Thyroid gland (tissue), 4 donors: ENCODE results near the gene GRK2. TPM values are rescaled to one million over a fixed set of nuclear protein-coding genes. Genes with fewer than 3 reads are reported as not detected.

Experiments used
- DNase-seq, 2 donors: peaks; one replicate each; pipeline ENCODE4 v3.0.0-alpha.2; 2019
- H3K27ac ChIP-seq, 3 donors: fragments of 200-600 bp; sonication (generic); 1 replicate in 2 of 3; 2 replicates in 1 of 3; pipeline ENCODE4 v1.5.1; 2016 to 2019; ENCODE audit warnings: mild to moderate bottlenecking in 1 of 3, moderate library complexity in 1 of 3
- H3K27me3 ChIP-seq: fragments of 200-600 bp; sonication (generic); one replicate; pipeline ENCODE4 v1.5.1; 2019
- H3K36me3 ChIP-seq, 2 donors: fragments of 200-600 bp; sonication (generic); one replicate each; pipeline ENCODE4 v1.5.1; 2016 to 2019
- H3K4me1 ChIP-seq, 2 donors: fragments of 200-600 bp; sonication (generic); one replicate each; pipeline ENCODE4 v1.5.1; 2017 to 2019
- H3K4me3 ChIP-seq, 3 donors: fragments of 200-600 bp; sonication (generic); replicated peaks in 1 of 3; 1 replicate in 2 of 3; 2 replicates in 1 of 3; pipeline ENCODE4 v1.5.1; 2016; ENCODE audit warnings: mild to moderate bottlenecking in 1 of 3
- H3K9me3 ChIP-seq: fragments of 200-600 bp; sonication (generic); one replicate; pipeline ENCODE4 v1.5.1; 2017
- POLR2A ChIP-seq, 2 donors: fragments of 450-650 bp; IDR thresholded peaks; one replicate each; pipeline ENCODE4 v1.6.1; 2017; ENCODE audit warnings: antibody characterized with exemption in 2 of 2, mild to moderate bottlenecking in 2 of 2, moderate library complexity in 1 of 2
- WGBS, 2 donors: methylation state at CpG; one replicate each; pipeline ENCODE4 v1.1.5; 2017; 5-methylcytosine and 5-hydroxymethylcytosine counted together
- intact Hi-C: fragments of 100-400 bp; cut with DNase I; formaldehyde crosslinking; loops from one replicate; pipeline ENCODE4 v1.15.1; 2023
- total RNA-seq, 4 donors: library from RNA; depleted of rRNA; stranded (reverse); fragments of >200 nt; gene quantifications; one replicate each; pipeline ENCODE4 v1.2.3, GENCODE V29; 2016
- TF ChIP-seq, protein P1 (sequence below), 6 experiments: fragments of 200-600 bp in 3 of 6; fragments of 450-650 bp in 3 of 6; sonication (generic) in 3 of 6; IDR thresholded peaks; one replicate each; pipeline ENCODE4 v1.5.1; 2016 to 2019; ENCODE audit warnings: antibody characterized with exemption in 6 of 6, mild to moderate bottlenecking in 2 of 6, inconsistent platforms in 1 of 6, moderate library complexity in 1 of 6

Gene GRK2
- total RNA-seq, 4 donors from 2014 or later: 32.8 to 55.8 (median 40.6) TPM

GRCh38 chr11:67237574-67237973 is 28.7 kb upstream of the GRK2 start:
- intact Hi-C loops: loop anchor here (10.0 kb wide), 1 partner anchor 113 kb away; no protein-coding TSS in a partner anchor
- Histone ChIP-seq H3K36me3 (no peaks in the 10 kb centered on the region), H3K27me3 (no peaks in the 10 kb centered on the region), H3K4me1 (peaks cover 30 to 34% of the 10 kb centered on the region in 2 donors), H3K27ac (peak overlapping the region in 1 of 3 donors; percentile 56), H3K9me3 (no peaks in the 10 kb centered on the region), H3K4me3 (no peak overlapping the region)
- WGBS, 2 donors: 98 to 100% methylated on average over 1 of the region's 1 CpG
- no peak for DNase-seq
- no peak for TF ChIP-seq POLR2A (IDR thresholded peaks at IDR 0.05)
- TF ChIP-seq, protein P1, sequence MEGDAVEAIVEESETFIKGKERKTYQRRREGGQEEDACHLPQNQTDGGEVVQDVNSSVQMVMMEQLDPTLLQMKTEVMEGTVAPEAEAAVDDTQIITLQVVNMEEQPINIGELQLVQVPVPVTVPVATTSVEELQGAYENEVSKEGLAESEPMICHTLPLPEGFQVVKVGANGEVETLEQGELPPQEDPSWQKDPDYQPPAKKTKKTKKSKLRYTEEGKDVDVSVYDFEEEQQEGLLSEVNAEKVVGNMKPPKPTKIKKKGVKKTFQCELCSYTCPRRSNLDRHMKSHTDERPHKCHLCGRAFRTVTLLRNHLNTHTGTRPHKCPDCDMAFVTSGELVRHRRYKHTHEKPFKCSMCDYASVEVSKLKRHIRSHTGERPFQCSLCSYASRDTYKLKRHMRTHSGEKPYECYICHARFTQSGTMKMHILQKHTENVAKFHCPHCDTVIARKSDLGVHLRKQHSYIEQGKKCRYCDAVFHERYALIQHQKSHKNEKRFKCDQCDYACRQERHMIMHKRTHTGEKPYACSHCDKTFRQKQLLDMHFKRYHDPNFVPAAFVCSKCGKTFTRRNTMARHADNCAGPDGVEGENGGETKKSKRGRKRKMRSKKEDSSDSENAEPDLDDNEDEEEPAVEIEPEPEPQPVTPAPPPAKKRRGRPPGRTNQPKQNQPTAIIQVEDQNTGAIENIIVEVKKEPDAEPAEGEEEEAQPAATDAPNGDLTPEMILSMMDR (IDR thresholded peaks at IDR 0.05): no peak

GRCh38 chr11:67238894-67239782 is 27.1 kb upstream of the GRK2 start:
- H3K9me3 ChIP-seq: no peaks in the 10 kb centered on the region
- no peaks in the 10 kb centered on the region for H3K27me3 ChIP-seq
- intact Hi-C loops: loop anchor here (10.0 kb wide), 1 partner anchor 114 kb away; no protein-coding TSS in a partner anchor
- peak in 1 of 2 donors; percentile 14 for DNase-seq
- 5 to 6% methylated on average over 10 of the region's 10 CpGs for WGBS, 2 donors
- peaks cover 0 to 6% of the 10 kb centered on the region in 2 donors for H3K36me3 ChIP-seq
- H3K27ac ChIP-seq: peak overlapping the region; percentile 6 to 56 (median 55)
- H3K4me1 ChIP-seq: peaks cover 37 to 46% of the 10 kb centered on the region in 2 donors
- H3K4me3 ChIP-seq: peak overlapping the region in 1 of 3 donors; percentile 57
- TF ChIP-seq, protein P1 (IDR thresholded peaks at IDR 0.05): no peak
- no peak for TF ChIP-seq POLR2A (IDR thresholded peaks at IDR 0.05)

GRCh38 chr11:67239783-67240575 is 26.3 kb upstream of the GRK2 start:
- no peaks in the 10 kb centered on the region for H3K9me3 ChIP-seq
- H3K27me3 ChIP-seq: no peaks in the 10 kb centered on the region
- TF ChIP-seq, protein P1 (IDR thresholded peaks at IDR 0.05): peak in 1 of 6 experiments; percentile 17
- TF ChIP-seq POLR2A (IDR thresholded peaks at IDR 0.05): peak; percentile 43 to 99
- WGBS, 2 donors: 0 to 1% methylated on average over 29 to 30 of the region's 31 CpGs
- DNase-seq: peak; percentile 98 to 99
- peaks cover under 1 to 15% of the 10 kb centered on the region in 2 donors for H3K36me3 ChIP-seq
- peak overlapping the region; percentile 91 to 96 (median 92) for H3K27ac ChIP-seq
- H3K4me1 ChIP-seq: peaks cover 43 to 52% of the 10 kb centered on the region in 2 donors
- intact Hi-C loops: loop anchor here (10.0 kb wide), 1 partner anchor 115 kb away; no protein-coding TSS in a partner anchor
- H3K4me3 ChIP-seq: peak overlapping the region; percentile 57 to 86 (median 63)

DNA sequence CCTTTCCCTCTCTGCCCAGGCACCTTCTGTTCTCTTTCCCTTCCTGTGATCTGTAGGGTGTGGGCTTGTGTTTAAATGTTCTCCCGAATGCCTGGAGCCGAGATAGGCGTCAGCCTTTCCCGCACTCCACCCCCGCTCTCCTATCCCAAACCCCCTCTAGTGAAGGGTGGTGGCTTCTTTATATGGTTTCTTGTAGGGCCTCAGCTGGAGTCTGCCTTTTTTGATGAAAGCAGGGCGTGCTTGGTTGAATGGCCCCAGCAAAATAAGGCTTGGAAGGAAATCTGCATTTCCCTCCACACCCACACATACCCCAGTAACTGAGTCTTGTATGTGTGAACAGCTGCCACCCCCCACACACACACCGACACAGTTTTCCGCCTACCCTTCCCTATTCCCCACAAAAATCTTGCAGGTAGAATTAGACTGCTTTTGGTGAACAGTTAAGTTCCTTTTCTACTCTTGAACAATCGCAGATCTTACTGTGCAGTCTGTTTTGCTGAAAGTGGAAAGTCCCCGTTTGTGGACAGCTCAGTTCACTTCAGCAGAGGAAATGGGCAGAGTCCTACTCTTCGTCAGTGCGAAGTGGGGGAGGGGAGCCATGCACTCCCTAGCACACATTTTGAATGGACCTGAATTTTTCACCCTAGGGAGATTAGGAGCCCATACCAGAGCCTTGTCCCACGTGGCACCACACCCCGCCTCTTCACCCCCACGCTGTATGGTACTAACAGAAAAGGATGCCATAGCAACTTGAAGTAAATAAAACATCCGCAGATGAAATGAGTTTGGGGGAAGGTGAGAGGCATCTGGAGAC is 25.5 kb upstream of the GRK2 start:
- Histone ChIP-seq H3K27ac (peak overlapping the region; percentile 91 to 96 (median 92)), H3K27me3 (no peaks in the 10 kb centered on the region), H3K36me3 (peaks cover 9 to 23% of the 10 kb centered on the region in 2 donors), H3K4me3 (peak overlapping the region; percentile 57 to 86 (median 63)), H3K4me1 (peaks cover 43 to 52% of the 10 kb centered on the region in 2 donors), H3K9me3 (no peaks in the 10 kb centered on the region)
- TF ChIP-seq, protein P1 (IDR thresholded peaks at IDR 0.05): no peak
- TF ChIP-seq POLR2A (IDR thresholded peaks at IDR 0.05): peak in 1 of 2 donors; percentile 26
- peak; percentile 74 to 75 for DNase-seq
- intact Hi-C loops: no loop called here
- 1 to 3% methylated on average over 16 of the region's 16 CpGs for whole genome bisulfite sequencing, 2 donors
